GM18517 (cell line): ENCODE data around the gene GOSR2.
"Not testable (repeated sequence)": the region's sequence is repeated elsewhere in the genome, so short reads cannot be mapped to it uniquely, and the experiment has no call there.

Source experiments
- ATAC-seq: cut with Tn5 transposase; IDR thresholded peaks from one replicate; pipeline ENCODE4 v1.9.1; 2021; ENCODE audit warnings: mild to moderate bottlenecking, moderate library complexity; ENCODE audit not compliant: unreplicated experiment

GOSR2 gene

GRCh38 chr17:46928467-46929261 lies 5.7 kb downstream of the GOSR2 start:
- no peak for ATAC-seq

GRCh38 chr17:46929413-46929812 lies 6.5 kb downstream of the GOSR2 start:
- no peak for ATAC-seq

GRCh38 chr17:46930051-46930450 lies 7.1 kb downstream of the GOSR2 start:
- no peak for ATAC-seq

- ATAC-seq: no peak
Measured at GRCh38 chr17:46931596-46931995, 8.6 kb downstream of the GOSR2 start.

DNA sequence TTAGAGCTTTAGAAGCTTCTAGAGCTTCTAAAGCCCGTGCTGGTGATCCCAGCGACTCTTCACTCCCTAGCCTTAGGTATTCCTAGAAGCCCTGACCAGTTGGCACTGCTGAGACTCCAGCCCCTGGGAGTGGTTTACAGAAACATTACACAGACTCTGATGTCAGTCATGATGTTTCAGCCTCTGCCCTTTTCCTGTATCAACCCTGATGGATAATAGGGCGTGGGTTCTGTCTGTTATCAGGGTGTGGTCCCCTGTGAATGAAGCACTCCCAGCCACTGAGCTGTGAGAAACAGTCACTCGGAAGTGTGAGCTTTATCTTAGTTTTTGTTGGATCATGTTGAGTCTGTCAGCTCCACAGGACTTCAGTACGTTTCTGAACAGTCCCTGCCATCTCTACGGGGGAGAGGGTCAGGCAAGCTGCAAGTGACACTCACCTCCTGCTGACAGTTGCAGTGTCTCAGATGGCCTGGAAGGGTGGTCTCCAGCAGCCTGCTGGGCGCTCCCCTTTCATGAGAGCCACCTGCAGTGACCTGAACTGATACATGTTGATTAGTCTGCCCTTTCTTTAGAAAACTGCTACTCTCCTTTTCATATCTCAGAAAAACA lies 12.8 kb downstream of the GOSR2 start:
- no peak for ATAC-seq

GRCh38 chr17:46940692-46941404 lies 17.9 kb downstream of the GOSR2 start:
- peak; percentile 66 for ATAC-seq

DNA sequence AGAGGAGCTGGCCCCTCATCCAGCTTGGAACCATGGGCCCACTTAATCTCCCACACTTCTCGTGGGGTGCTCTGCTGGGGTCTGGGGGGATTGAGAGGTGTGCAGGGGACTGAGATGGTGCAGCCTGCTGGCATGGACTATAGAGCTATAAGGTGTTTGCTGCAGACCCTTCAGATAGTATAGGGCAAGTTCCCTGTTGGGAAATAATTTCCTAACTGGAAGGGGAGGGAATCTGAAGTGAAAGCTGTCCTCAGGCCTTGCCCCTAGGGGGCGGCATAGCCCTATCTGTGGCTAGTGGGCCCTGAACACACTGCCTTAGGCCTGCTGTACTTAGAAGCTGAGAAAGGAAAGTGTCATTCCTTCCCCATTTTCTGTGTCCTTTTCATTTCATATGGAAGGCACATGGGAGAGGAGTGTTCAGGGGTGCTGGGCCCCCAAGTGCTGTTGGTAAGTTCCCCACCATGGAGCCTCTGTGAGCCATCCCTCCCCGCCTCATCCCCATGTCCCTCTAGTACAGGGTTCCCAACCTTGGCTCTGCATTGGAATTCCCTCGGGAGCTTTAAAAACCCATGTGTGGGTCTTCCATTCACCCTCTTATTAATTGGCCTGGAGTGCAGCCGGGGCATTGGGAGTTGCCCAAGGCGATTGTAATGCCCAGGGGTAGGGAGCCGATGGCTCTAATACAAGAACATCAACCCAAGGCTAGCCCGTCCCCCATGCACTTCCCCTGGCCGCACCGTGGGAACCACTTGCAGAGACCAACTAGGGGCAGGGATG lies 19.7 kb downstream of the GOSR2 start:
- ATAC-seq: no peak

- ATAC-seq: no peak
Measured at GRCh38 chr17:46943218-46943500, 20.2 kb downstream of the GOSR2 start.

DNA sequence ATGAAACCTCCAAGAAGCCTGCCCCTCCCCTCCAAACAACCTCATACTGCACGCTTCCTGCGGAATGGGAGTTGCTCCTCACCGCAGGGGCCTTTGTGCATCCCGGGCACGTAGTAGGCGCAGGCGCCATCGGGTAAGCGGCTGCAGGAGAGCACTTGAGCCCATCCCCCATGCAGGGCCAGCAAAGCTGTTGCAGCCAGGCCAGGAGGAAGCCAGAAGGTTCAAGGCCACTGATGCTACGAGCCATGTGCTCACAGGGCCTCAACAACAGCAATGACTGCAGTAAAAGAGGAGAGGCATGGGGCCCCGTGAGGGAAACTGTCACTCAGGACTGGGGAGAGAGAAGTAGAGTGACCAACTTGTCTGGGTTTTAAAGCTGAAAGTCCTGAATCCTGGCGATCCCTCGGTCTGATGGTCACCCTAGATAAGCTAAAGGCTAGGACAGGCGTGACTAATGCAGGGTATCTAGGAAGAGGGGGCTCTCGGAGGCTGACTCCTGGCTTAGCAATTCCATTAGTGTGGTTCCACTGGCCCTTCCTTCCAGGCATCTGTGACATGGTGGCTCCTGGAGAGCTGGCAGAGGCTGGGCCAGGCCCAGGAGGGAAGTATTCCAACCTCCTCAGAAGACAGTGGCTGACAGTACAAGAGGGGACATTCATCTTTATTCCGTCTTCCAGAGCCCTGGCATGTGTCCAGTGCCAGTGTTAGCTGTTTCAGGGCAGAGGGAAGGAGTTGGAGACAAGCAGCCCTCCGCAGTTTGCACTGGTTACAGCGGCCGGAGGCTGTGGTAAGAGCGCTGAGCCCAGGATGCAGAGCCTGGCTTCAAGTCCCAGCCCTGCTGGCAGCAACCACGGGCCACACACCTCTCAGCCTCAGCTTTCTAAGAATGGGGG lies 20.8 kb downstream of the GOSR2 start:
- no peak for ATAC-seq

DNA sequence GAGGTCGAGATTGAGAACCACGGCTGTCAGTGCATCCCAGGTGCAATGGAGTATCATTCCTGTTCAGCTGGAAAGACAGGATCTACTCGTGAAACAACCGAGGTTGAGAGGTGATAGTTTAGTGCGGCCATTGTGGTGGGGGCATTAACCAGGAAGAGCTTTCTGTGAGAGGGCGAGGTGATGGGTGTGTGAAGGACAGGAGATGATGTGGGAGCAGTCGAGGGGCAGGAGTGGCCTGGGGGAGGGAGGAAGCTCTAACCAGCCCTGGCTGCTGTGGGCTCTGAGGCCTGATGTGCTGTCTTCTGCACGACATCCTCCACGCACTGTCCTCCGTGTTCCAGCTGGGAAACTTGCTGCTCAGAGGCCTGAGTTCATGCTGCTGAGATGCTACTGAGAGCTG lies 22.0 kb downstream of the GOSR2 start:
- ATAC-seq: no peak

GRCh38 chr17:46947216-46947615 lies 24.3 kb downstream of the GOSR2 start:
- ATAC-seq: no peak

DNA sequence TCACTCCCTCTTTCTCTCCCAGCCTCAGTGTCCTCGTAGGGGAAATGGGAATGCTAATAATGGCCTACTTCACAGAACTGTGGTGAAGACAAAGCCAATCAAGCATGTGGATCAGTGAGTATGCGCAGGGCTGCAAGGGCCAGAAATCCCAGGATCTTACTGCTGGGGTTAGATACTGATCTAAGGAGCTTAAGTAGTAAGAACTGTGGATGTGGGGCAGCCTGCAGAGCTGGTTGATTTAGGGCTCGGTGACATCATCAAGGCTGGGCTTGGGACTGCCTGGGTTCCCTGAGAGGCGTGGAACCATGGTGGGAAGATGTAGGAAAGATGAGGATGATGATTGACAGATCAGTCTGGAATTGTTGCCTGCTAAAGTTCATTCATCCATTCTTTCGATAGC lies 25.6 kb downstream of the GOSR2 start:
- ATAC-seq: no peak

DNA sequence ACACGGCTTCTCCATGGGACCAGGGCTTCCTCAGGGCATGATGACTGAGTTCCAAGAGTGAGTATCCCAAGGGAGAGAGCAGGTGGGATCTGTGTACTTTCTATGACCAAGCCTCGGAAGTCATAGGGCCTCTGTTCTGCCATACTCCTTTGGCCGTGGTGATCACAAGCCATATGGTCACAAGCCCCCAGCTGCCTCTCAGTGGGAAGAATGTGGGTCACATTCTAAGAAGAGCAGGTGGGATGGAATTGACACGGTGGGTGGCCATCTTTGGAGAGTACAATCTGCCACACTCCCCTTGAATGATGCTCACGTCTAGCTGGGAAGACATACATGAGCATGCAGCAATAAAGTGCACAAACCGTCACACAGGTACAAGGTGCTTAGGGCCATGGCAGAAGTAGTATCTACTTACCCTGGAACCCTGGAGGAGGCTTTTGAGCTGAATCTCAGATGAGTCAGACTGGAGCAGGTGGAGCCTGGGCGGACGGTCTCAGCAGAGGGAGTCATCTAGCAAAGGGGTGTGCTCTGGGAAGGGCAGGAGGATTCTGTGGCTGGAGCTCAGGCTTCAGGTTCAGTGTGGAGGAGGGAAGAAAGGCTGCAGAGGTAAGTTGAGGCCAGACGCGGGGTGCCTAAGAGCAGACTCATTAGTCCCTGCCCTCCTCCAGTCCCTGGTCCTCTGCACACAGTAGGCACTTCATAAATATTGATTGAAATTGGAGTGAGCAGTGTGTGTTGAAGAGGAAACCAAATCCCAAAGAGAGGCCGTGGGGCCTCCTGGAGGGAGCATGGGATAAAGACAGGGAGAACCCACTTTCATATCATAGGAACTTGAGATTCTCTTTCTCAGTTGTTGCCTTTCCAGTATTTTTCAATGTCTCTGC lies 26.6 kb downstream of the GOSR2 start:
- ATAC-seq: no peak

GRCh38 chr17:46950342-46950996 lies 27.5 kb downstream of the GOSR2 start:
- ATAC-seq: no peak

- no peak for ATAC-seq
Measured at GRCh38 chr17:46950997-46951621, 28.1 kb downstream of the GOSR2 start.

- no peak for ATAC-seq
Measured at GRCh38 chr17:46951706-46952105, 28.7 kb downstream of the GOSR2 start.

GRCh38 chr17:46952115-46952514 lies 29.2 kb downstream of the GOSR2 start:
- ATAC-seq: no peak

DNA sequence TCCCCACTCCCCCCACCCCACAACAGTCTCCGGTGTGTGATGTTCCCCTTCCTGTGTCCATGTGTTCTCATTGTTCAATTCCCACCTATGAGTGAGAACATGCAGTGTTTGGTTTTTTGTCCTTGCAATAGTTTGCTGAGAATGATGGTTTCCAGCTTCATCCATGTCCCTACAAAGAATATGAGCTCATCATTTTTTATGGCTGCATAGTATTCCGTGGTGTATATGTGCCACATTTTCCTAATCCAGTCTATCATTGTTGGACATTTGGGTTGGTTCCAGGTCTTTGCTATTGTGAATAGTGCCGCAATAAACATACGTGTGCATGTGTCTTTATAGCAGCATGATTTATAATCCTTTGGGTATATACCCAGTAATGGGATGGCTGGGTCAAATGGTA lies 30.2 kb downstream of the GOSR2 start:
- not testable (repeated sequence) for ATAC-seq
